NCI-H345 treated with DMSO at 0.1 percent for 48 hours (cell line): ENCODE results near the gene NTRK2.

Experiments
- DNase-seq: peaks from one replicate; lab custom pipeline; 2025; ENCODE audit not compliant: unreplicated experiment; lab: John Stamatoyannopoulos, UW

The NTRK2 gene

GRCh38 chr9:84778570-84778969, 109.0 kb downstream of the NTRK2 start:
- no peak for DNase-seq

GRCh38 chr9:84779883-84780282, 110.4 kb downstream of the NTRK2 start:
- DNase-seq, result no peak

GRCh38 chr9:84780385-84780784, 110.9 kb downstream of the NTRK2 start:
- DNase-seq, result no peak

GRCh38 chr9:84781458-84781857, 111.9 kb downstream of the NTRK2 start:
- DNase-seq, result no peak

- no peak for DNase-seq
Observed at GRCh38 chr9:84781931-84782866, 112.7 kb downstream of the NTRK2 start.

GRCh38 chr9:84785792-84786547, 116.4 kb downstream of the NTRK2 start:
- no peak for DNase-seq

GRCh38 chr9:84788803-84789462, 119.4 kb downstream of the NTRK2 start:
- DNase-seq, result no peak

GRCh38 chr9:84789463-84789830, 119.9 kb downstream of the NTRK2 start:
- DNase-seq, result no peak

GRCh38 chr9:84791643-84792042, 122.1 kb downstream of the NTRK2 start:
- no peak for DNase-seq

- no peak for DNase-seq
Observed at GRCh38 chr9:84793251-84793650, 123.7 kb downstream of the NTRK2 start.

GRCh38 chr9:84794981-84795637, 125.6 kb downstream of the NTRK2 start:
- DNase-seq, result no peak

- no peak for DNase-seq
Observed at GRCh38 chr9:84796404-84796803, 126.9 kb downstream of the NTRK2 start.

GRCh38 chr9:84799251-84799650, 129.7 kb downstream of the NTRK2 start:
- DNase-seq, result no peak

- no peak for DNase-seq
Observed at GRCh38 chr9:84804951-84805694, 135.6 kb downstream of the NTRK2 start.

- no peak for DNase-seq
Observed at GRCh38 chr9:84807431-84807830, 137.9 kb downstream of the NTRK2 start.

GRCh38 chr9:84807870-84808390, 138.4 kb downstream of the NTRK2 start:
- DNase-seq, result no peak

- no peak for DNase-seq
Observed at GRCh38 chr9:84808416-84808815, 138.9 kb downstream of the NTRK2 start.

- DNase-seq, result no peak
Observed at GRCh38 chr9:84811072-84811750, 141.7 kb downstream of the NTRK2 start.

GRCh38 chr9:84811751-84812074, 142.2 kb downstream of the NTRK2 start:
- DNase-seq, result no peak

- no peak for DNase-seq
Observed at GRCh38 chr9:84812355-84812754, 142.8 kb downstream of the NTRK2 start.
